Uterus (tissue), 2 donors: ENCODE measurements around the gene MUC5AC.

ENCODE experiments used
- POLR2A ChIP-seq, 2 donors: fragments of 450-650 bp; IDR thresholded peaks; one replicate each; pipeline ENCODE4 v1.6.1; 2016; ENCODE audit warnings: antibody characterized with exemption in 2 of 2, mild to moderate bottlenecking in 1 of 2, moderate library complexity in 1 of 2
- TF ChIP-seq, protein P1 (sequence below), 4 experiments: fragments of 200-600 bp in 2 of 4; fragments of 450-650 bp in 2 of 4; sonication (generic) in 2 of 4; IDR thresholded peaks; one replicate each; pipeline ENCODE4 v1.5.1; 2016 to 2019; ENCODE audit warnings: antibody characterized with exemption in 4 of 4, mild to moderate bottlenecking in 2 of 4, moderate library complexity in 1 of 4

DNA sequence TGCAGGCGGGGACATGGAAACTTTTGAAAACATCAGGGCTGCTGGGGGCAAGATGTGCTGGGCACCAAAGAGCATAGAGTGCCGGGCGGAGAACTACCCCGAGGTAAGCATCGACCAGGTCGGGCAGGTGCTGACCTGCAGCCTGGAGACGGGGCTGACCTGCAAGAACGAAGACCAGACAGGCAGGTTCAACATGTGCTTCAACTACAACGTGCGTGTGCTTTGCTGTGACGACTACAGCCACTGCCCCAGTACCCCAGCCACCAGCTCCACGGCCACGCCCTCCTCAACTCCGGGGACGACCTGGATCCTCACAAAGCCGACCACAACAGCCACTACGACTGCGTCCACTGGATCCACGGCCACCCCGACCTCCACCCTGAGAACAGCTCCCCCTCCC is 84.5 kb downstream of the MUC5AC start:
- TF ChIP-seq, protein P1, sequence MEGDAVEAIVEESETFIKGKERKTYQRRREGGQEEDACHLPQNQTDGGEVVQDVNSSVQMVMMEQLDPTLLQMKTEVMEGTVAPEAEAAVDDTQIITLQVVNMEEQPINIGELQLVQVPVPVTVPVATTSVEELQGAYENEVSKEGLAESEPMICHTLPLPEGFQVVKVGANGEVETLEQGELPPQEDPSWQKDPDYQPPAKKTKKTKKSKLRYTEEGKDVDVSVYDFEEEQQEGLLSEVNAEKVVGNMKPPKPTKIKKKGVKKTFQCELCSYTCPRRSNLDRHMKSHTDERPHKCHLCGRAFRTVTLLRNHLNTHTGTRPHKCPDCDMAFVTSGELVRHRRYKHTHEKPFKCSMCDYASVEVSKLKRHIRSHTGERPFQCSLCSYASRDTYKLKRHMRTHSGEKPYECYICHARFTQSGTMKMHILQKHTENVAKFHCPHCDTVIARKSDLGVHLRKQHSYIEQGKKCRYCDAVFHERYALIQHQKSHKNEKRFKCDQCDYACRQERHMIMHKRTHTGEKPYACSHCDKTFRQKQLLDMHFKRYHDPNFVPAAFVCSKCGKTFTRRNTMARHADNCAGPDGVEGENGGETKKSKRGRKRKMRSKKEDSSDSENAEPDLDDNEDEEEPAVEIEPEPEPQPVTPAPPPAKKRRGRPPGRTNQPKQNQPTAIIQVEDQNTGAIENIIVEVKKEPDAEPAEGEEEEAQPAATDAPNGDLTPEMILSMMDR (IDR thresholded peaks at IDR 0.05) = no peak
- no peak for TF ChIP-seq POLR2A (IDR thresholded peaks at IDR 0.05)
